Measurements from ENCODE around the gene CCDC51. TPM values are rescaled to one million over a fixed set of nuclear protein-coding genes. Genes with fewer than 3 reads are reported as not detected.

The CCDC51 gene
- total RNA-seq, 1 donor from 2014 or later: 22.0 TPM

DNA sequence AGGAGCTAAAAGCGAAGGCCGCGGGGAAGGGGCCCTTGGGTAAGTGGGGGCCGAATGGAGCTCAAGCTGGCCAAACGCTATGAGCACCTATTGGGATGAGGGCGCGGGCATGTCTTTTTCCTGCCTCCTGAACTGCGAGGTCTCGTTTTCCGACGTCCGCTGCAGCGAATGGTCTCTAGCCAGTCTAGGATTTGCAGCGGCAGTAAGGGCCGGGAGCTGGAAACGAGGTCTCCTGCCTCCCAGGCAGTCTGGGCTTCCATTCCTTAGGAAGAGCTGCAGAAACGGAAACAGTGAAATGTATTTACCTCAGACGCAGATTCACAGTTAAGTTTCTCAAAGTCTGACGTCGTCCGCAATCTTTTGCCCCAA is 655 bp upstream of the CCDC51 start:
- peak overlapping the region; percentile 77 for H3K4me3 ChIP-seq (ENCODE audit: low read depth, low read length)
- no peak for DNase-seq (ENCODE audit: low read depth)
- TF ChIP-seq, protein P1, sequence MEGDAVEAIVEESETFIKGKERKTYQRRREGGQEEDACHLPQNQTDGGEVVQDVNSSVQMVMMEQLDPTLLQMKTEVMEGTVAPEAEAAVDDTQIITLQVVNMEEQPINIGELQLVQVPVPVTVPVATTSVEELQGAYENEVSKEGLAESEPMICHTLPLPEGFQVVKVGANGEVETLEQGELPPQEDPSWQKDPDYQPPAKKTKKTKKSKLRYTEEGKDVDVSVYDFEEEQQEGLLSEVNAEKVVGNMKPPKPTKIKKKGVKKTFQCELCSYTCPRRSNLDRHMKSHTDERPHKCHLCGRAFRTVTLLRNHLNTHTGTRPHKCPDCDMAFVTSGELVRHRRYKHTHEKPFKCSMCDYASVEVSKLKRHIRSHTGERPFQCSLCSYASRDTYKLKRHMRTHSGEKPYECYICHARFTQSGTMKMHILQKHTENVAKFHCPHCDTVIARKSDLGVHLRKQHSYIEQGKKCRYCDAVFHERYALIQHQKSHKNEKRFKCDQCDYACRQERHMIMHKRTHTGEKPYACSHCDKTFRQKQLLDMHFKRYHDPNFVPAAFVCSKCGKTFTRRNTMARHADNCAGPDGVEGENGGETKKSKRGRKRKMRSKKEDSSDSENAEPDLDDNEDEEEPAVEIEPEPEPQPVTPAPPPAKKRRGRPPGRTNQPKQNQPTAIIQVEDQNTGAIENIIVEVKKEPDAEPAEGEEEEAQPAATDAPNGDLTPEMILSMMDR (conservative IDR thresholded peaks at IDR 0.05; ENCODE audit: low read depth, low read length): no peak

DNA sequence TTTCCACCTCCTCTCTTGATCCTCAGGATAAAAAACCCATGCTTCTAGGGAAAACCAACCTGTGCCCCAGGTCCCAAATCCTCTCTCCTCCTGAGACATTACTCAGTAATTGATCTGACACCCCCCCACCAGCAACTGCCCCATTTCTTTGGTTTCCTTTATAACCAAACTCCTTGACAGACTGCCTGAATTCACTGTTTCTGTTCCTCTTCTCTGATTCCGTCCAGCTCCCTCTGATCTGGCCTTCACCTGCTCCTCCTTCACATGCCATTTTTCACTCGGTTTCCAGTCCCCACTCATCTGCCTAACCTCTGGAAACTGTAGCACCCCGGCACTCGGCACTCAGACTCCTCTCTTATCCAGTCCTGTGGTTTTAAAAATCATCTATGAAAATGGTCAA is 2.1 kb downstream of the CCDC51 start:
- H3K4me3 ChIP-seq (ENCODE audit: low read depth, low read length): no peak overlapping the region
- TF ChIP-seq, protein P1 (conservative IDR thresholded peaks at IDR 0.05; ENCODE audit: low read depth, low read length): no peak
- DNase-seq (ENCODE audit: low read depth): no peak

DNA sequence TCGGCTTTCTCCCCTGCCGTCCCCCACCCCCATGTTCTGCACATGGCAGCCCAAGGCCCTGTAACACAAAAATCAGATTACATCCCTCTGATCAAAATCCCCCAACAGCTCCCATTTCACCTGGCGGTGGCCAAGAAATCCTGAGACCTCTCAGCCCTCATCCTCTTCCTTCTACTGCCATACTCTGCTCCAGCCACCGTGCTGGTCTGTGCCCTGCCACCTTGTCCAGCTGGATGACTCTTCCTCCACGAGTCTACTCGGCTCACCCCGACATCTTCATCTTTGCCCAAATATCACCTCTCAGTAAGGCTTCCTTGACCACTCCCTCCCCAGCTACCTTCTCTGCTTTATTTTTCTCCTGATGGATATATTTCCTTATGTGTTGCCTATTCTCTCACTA is 3.1 kb downstream of the CCDC51 start:
- no peak for DNase-seq (ENCODE audit: low read depth)
- no peak overlapping the region for H3K4me3 ChIP-seq (ENCODE audit: low read depth, low read length)
- TF ChIP-seq, protein P1 (conservative IDR thresholded peaks at IDR 0.05; ENCODE audit: low read depth, low read length): no peak

DNA sequence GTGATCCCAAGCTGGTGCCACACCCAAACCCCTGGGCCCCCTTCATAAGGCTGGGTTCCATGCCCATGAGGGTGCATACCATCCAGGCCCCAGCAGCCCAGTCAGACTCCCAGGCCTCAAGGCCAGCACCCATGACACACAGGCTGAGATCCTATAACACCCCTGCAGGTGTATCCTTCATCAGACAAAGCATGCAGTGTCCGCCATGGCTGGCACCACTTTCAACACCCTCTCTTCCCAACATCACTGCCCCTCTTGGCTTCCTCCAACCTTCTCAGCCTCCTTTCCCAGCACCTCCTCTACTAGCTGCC is 3.5 kb downstream of the CCDC51 start:
- DNase-seq (ENCODE audit: low read depth): no peak
- TF ChIP-seq, protein P1 (conservative IDR thresholded peaks at IDR 0.05; ENCODE audit: low read depth, low read length): no peak
- H3K4me3 ChIP-seq (ENCODE audit: low read depth, low read length): no peak overlapping the region

DNA sequence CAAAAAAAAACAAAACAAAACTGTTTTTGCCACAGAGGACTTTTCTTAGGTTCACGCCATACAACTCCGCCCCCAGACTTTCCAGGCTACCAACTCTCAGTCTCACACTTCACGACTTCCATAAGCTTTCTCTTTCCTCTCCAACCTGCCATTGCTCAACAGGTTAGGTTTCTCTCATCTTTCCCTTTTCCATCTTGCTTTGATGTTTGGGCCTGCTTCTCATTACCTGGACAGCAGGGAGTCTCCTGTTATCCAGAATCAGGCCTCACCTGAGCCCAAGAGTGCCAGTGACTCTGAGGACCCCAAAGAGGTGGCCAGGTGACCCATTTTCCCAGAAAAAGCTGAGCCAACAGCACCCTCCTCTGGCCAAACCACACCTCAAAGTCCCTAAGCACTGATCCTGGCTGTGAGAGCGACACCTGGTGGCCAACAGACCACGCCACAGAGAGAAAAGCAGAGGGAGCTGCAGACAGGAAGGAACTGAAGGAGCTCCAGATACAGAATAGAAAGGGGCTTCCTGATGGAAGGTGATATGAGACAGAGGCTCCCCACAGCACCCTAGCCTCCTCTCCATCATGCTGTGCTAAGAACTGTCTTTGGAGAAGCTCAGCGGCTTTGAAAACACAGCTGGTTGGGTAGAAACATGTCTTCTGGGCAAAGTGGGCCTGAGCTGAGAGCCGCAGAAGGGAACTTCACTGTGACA is 4.0 kb downstream of the CCDC51 start:
- H3K4me3 ChIP-seq (ENCODE audit: low read depth, low read length): no peak overlapping the region
- no peak for DNase-seq (ENCODE audit: low read depth)
- TF ChIP-seq, protein P1 (conservative IDR thresholded peaks at IDR 0.05; ENCODE audit: low read depth, low read length): peak; percentile 100

DNA sequence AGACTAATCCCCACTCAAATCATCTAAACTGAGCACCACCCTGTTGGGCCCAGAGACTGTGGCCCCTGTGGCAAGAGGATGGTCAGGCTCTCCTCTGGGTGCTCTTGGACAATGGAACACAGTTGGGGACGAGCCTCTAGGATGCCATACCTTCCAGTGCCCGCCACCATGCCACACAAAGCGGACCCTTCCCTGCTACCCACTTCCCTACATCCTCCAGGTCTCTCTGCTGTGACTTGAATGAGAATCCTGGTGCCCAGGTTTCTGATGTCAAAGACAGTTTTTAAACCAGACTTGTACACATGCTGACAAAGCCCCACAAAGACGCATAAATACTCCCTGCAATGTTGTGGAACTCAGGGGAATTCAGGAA is 4.7 kb downstream of the CCDC51 start:
- H3K4me3 ChIP-seq (ENCODE audit: low read depth, low read length): no peak overlapping the region
- no peak for DNase-seq (ENCODE audit: low read depth)
- TF ChIP-seq, protein P1 (conservative IDR thresholded peaks at IDR 0.05; ENCODE audit: low read depth, low read length): no peak

DNA sequence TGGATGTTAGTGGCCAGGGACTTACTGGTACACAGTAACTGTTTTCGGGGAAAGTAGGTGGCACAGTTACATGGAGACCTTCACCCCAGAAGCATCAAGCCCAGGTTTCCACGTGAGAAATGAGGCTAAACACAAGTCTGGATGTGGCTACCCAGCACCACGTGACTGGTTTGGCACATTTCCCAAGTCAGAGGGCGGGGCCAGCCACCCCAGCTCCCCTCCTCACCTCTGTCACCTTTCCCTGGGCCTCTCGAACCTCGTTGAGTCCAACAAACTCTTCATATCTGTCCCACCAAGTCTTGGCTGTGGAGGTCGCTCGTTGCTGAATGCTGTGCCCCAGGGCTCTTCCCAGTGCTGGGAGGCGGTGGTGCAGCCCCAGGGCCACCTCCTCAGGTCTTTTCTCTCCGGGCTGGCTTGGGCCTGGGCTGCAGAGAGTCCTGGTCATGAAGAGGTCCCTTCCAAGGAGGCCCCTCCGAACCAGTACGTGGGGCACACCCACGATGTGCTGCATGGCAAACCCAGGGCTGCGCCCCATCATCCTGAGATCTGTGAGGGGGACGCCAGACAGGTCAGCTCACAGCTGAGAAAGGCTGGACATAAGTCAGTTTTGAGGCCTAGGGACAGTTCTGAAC is 5.2 kb downstream of the CCDC51 start:
- no peak overlapping the region for H3K4me3 ChIP-seq (ENCODE audit: low read depth, low read length)
- no peak for DNase-seq (ENCODE audit: low read depth)
- TF ChIP-seq, protein P1 (conservative IDR thresholded peaks at IDR 0.05; ENCODE audit: low read depth, low read length): no peak
